Liver (tissue), 9 donors: ENCODE data around the gene AMPD1. TPM values are rescaled to one million over a fixed set of nuclear protein-coding genes. Genes with fewer than 3 reads are reported as not detected.

Source experiments
- DNase-seq: peaks from one replicate; pipeline ENCODE4 v3.0.0-alpha.2; 2017; ENCODE audit warnings: low spot score
- H3K27ac ChIP-seq, 2 donors: one replicate each; pipeline ENCODE4 v1.7.0; 2013; ENCODE audit warnings: inconsistent platforms in 2 of 2, low read length in 2 of 2, control low read depth in 1 of 2, low read depth in 1 of 2, mild to moderate bottlenecking in 1 of 2
- H3K27me3 ChIP-seq, 4 donors: one replicate each; pipeline versions ENCODE4 v1.6.1 to v1.7.0; 2013; ENCODE audit warnings: low read length in 3 of 4, inconsistent platforms in 1 of 4, mild to moderate bottlenecking in 1 of 4, moderate library complexity in 1 of 4; ENCODE audit not compliant: control insufficient read depth in 4 of 4, insufficient read depth in 4 of 4
- H3K36me3 ChIP-seq, 4 donors: one replicate each; pipeline versions ENCODE4 v1.6.1 to v1.7.0; 2013; ENCODE audit warnings: low read length in 3 of 4, mild to moderate bottlenecking in 3 of 4, low read depth in 1 of 4, moderate library complexity in 1 of 4; ENCODE audit not compliant: control insufficient read depth in 4 of 4, insufficient read depth in 3 of 4
- H3K4me1 ChIP-seq, 4 donors: one replicate each; pipeline versions ENCODE4 v1.6.1 to v1.7.0; 2013; ENCODE audit warnings: low read length in 3 of 4, mild to moderate bottlenecking in 3 of 4, moderate library complexity in 1 of 4; ENCODE audit not compliant: control insufficient read depth in 4 of 4, insufficient read depth in 4 of 4
- H3K4me3 ChIP-seq, 3 donors: one replicate each; pipeline versions ENCODE4 v1.6.1 to v1.7.0; 2013; ENCODE audit warnings: low read length in 3 of 3, control low read depth in 1 of 3, low read depth in 1 of 3, mild to moderate bottlenecking in 1 of 3
- H3K9ac ChIP-seq, 2 donors: one replicate each; pipeline ENCODE4 v1.7.0; 2013; ENCODE audit warnings: low read length in 2 of 2, mild to moderate bottlenecking in 2 of 2, moderate library complexity in 2 of 2, control low read depth in 1 of 2, low read depth in 1 of 2
- H3K9me3 ChIP-seq, 4 donors: one replicate each; pipeline versions ENCODE4 v1.6.1 to v1.7.0; 2013; ENCODE audit warnings: low read length in 3 of 4; ENCODE audit not compliant: control insufficient read depth in 4 of 4
- EGR1 ChIP-seq, 2 donors: IDR thresholded peaks; 2 replicates each; pipeline ENCODE4 v1.6.1; 2016 to 2018; ENCODE audit warnings: antibody characterized with exemption in 2 of 2, low read depth in 2 of 2
- FOXA1 ChIP-seq: IDR thresholded peaks from 2 replicates; pipeline ENCODE4 v1.6.1; 2016; ENCODE audit warnings: antibody characterized with exemption
- FOXA2 ChIP-seq: IDR thresholded peaks from 2 replicates; pipeline ENCODE4 v1.6.1; 2016; ENCODE audit warnings: antibody characterized with exemption
- GABPA ChIP-seq, 2 donors: IDR thresholded peaks in 1 of 2; conservative IDR thresholded peaks in 1 of 2; 2 replicates each; pipeline ENCODE4 v1.6.1; 2016; ENCODE audit warnings: antibody characterized with exemption in 2 of 2, mild to moderate bottlenecking in 1 of 2, moderate library complexity in 1 of 2
- HNF4A ChIP-seq, 2 donors: conservative IDR thresholded peaks; 2 replicates each; pipeline ENCODE4 v1.6.1; 2016; ENCODE audit warnings: antibody characterized with exemption in 2 of 2, mild to moderate bottlenecking in 2 of 2
- HNF4G ChIP-seq: IDR thresholded peaks from 2 replicates; pipeline ENCODE4 v1.6.1; 2016; ENCODE audit warnings: antibody characterized with exemption
- JUND ChIP-seq, 2 donors: IDR thresholded peaks; 2 replicates each; pipeline ENCODE4 v1.6.1; 2016; ENCODE audit warnings: antibody characterized with exemption in 2 of 2
- NR2F2 ChIP-seq: IDR thresholded peaks from 2 replicates; pipeline ENCODE4 v1.6.1; 2016; ENCODE audit warnings: antibody characterized with exemption
- RXRA ChIP-seq, 2 donors: IDR thresholded peaks; 2 replicates each; pipeline ENCODE4 v1.6.1; 2017 to 2018; ENCODE audit warnings: antibody characterized with exemption in 2 of 2, mild to moderate bottlenecking in 1 of 2
- SP1 ChIP-seq: IDR thresholded peaks from 2 replicates; pipeline ENCODE4 v1.6.1; 2018; ENCODE audit warnings: antibody characterized with exemption, mild to moderate bottlenecking
- TAF1 ChIP-seq: conservative IDR thresholded peaks from 2 replicates; pipeline ENCODE4 v1.6.1; 2016; ENCODE audit warnings: antibody characterized with exemption, mild to moderate bottlenecking
- WGBS: extraction: QIAGEN DNeasy Blood & Tissue Kit; methylation state at CpG from one replicate; pipeline ENCODE4 v1.1.7; 2013; 5-methylcytosine and 5-hydroxymethylcytosine counted together
- polyA plus RNA-seq, 2 donors: library from polyadenylated mRNA; stranded (reverse) in 1 of 2; unstranded in 1 of 2; fragments of 200-250 nt in 1 of 2; fragments of >200 nt in 1 of 2; fragmentation: Nextera tagmentation in 1 of 2; extraction: Ambion mirVana in 1 of 2; gene quantifications; one replicate each; pipeline versions ENCODE4 v1.2.1 to v1.2.3, GENCODE V29; 2013 to 2015
- total RNA-seq, 2 donors: library from RNA; depleted of rRNA; stranded (reverse); fragments of >200 nt; gene quantifications; one replicate each; pipeline ENCODE4 v1.2.3, GENCODE V29; 2014
- TF ChIP-seq, protein P1 (sequence below): IDR thresholded peaks from 2 replicates; pipeline ENCODE4 v1.6.1; 2016; ENCODE audit warnings: antibody characterized with exemption
- TF ChIP-seq, protein P2 (sequence below): fragments of 150-350 bp; IDR thresholded peaks from 2 replicates; pipeline ENCODE4 v1.5.1; 2017; ENCODE audit warnings: improper control_type of control experiment, low read depth, low read length; ENCODE audit not compliant: missing input control
- TF ChIP-seq, protein P3 (sequence below): IDR thresholded peaks from 2 replicates; pipeline ENCODE4 v1.6.1; 2016; ENCODE audit warnings: antibody characterized with exemption, mild to moderate bottlenecking
- TF ChIP-seq, protein P4 (sequence below): IDR thresholded peaks from 2 replicates; pipeline ENCODE4 v1.6.1; 2016; ENCODE audit warnings: antibody characterized with exemption
- donor health status: healthy.
- donor health status: healthy.
- donor health status: healthy.
- donor health status: healthy.
- donor health status: healthy.

The AMPD1 gene
- total and polyA plus RNA-seq, 4 donors = 0.03 TPM; not detected in 3

DNA sequence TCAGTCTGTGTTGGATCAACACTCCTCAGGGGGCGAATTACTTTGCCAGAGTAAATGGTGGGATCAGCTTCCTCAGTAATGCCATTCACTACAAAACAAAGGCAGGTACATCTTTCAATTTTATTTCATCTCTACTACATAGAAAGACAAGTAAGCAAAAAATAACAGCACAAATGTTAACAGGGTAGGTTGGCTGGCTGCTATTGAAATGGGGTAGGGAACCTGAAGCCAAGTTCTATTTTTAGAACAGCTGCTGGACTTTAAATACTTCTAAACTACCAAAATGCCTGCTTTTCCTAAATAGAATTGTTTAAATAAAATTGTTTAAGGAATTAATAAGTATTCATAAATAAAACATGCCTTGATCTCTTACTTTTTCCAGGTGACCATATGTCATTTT is 28.6 kb upstream of the AMPD1 start:
- WGBS = 95% methylated on average over 1 of the region's 1 CpG
- DNase-seq = no peak
- no peaks in the 10 kb centered on the region for H3K9me3 ChIP-seq
- peaks cover 18 to 73% (median 55%) of the 10 kb centered on the region in 4 donors for H3K36me3 ChIP-seq
- no peak for TF ChIP-seq FOXA2
- no peak for TF ChIP-seq RXRA (IDR thresholded peaks at IDR 0.05)
- TF ChIP-seq, protein P1, sequence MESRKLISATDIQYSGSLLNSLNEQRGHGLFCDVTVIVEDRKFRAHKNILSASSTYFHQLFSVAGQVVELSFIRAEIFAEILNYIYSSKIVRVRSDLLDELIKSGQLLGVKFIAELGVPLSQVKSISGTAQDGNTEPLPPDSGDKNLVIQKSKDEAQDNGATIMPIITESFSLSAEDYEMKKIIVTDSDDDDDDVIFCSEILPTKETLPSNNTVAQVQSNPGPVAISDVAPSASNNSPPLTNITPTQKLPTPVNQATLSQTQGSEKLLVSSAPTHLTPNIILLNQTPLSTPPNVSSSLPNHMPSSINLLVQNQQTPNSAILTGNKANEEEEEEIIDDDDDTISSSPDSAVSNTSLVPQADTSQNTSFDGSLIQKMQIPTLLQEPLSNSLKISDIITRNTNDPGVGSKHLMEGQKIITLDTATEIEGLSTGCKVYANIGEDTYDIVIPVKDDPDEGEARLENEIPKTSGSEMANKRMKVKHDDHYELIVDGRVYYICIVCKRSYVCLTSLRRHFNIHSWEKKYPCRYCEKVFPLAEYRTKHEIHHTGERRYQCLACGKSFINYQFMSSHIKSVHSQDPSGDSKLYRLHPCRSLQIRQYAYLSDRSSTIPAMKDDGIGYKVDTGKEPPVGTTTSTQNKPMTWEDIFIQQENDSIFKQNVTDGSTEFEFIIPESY = no peak
- TF ChIP-seq HNF4A (conservative IDR thresholded peaks at IDR 0.05) = no peak
- no peak for TF ChIP-seq JUND (IDR thresholded peaks at IDR 0.05)
- no peak for TF ChIP-seq FOXA1
- H3K27me3 ChIP-seq = no peaks in the 10 kb centered on the region
- no peak overlapping the region for H3K27ac ChIP-seq
- no peak overlapping the region for H3K9ac ChIP-seq
- peaks cover 9 to 39% (median 32%) of the 10 kb centered on the region in 4 donors for H3K4me1 ChIP-seq
- no peak overlapping the region for H3K4me3 ChIP-seq

DNA sequence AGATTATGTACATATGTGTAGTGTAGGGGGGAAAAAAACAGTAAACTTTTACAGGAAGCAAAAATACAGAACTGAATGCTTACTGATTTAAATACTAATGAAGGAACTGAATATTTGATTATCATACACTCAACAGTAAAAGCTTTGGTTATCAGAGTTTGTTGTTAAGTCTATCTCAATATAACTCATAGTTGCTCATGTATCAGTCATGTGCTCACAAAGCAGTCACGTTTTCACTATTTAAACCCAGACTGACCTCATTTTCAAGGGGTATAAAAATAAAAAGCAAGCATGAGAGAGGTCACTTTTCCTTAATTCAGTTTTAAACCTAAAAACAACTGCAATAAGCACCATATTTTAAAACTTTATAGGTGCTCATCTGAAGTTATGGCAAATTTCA is 28.1 kb upstream of the AMPD1 start:
- H3K4me1 ChIP-seq = peaks cover 9 to 40% (median 32%) of the 10 kb centered on the region in 4 donors
- H3K4me3 ChIP-seq = no peak overlapping the region
- peaks cover 16 to 73% (median 55%) of the 10 kb centered on the region in 4 donors for H3K36me3 ChIP-seq
- TF ChIP-seq HNF4G = no peak
- TF ChIP-seq, protein P2, sequence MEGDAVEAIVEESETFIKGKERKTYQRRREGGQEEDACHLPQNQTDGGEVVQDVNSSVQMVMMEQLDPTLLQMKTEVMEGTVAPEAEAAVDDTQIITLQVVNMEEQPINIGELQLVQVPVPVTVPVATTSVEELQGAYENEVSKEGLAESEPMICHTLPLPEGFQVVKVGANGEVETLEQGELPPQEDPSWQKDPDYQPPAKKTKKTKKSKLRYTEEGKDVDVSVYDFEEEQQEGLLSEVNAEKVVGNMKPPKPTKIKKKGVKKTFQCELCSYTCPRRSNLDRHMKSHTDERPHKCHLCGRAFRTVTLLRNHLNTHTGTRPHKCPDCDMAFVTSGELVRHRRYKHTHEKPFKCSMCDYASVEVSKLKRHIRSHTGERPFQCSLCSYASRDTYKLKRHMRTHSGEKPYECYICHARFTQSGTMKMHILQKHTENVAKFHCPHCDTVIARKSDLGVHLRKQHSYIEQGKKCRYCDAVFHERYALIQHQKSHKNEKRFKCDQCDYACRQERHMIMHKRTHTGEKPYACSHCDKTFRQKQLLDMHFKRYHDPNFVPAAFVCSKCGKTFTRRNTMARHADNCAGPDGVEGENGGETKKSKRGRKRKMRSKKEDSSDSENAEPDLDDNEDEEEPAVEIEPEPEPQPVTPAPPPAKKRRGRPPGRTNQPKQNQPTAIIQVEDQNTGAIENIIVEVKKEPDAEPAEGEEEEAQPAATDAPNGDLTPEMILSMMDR = no peak
- H3K9ac ChIP-seq = no peak overlapping the region
- no peak overlapping the region for H3K27ac ChIP-seq
- no peaks in the 10 kb centered on the region for H3K27me3 ChIP-seq
- 31% methylated on average over 1 of the region's 1 CpG for WGBS
- H3K9me3 ChIP-seq = no peaks in the 10 kb centered on the region
- no peak for DNase-seq

DNA sequence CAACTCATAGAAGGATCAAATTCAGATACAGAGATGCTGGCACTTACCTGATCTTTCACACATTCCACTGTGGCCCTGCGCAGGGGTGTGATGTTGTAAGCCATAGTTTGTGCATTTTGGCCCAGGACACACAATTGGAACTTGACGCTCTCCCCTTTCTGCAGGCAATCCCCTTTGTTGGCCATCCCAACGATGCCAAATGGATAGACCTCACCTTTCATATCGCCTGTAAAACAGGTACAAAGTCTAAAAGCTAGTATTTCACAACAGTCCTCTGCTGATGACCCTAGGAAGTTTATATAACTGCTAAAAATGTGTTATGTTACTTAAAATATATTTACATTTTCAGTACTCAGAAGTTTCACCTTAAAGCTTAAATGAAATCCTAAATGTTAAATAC is 25.1 kb upstream of the AMPD1 start:
- Histone ChIP-seq H3K27me3 (no peaks in the 10 kb centered on the region), H3K9me3 (no peaks in the 10 kb centered on the region), H3K4me3 (no peak overlapping the region), H3K27ac (peak overlapping the region; percentile 48 to 59), H3K9ac (no peak overlapping the region), H3K36me3 (peaks cover 10 to 58% (median 41%) of the 10 kb centered on the region in 4 donors), H3K4me1 (peaks cover 11 to 56% (median 46%) of the 10 kb centered on the region in 4 donors)
- 35% methylated on average over 4 of the region's 4 CpGs for WGBS
- no peak for DNase-seq
- TF ChIP-seq EGR1 (IDR thresholded peaks at IDR 0.05; ENCODE audit: low read depth in 2 of 2) = peak in 1 of 2 donors; percentile 45
- TF ChIP-seq FOXA1 = peak; percentile 54
- no peak for TF ChIP-seq TAF1
- peak; percentile 89 for TF ChIP-seq SP1
- TF ChIP-seq, protein P2 = no peak
- no peak for TF ChIP-seq NR2F2
- TF ChIP-seq, protein P3, sequence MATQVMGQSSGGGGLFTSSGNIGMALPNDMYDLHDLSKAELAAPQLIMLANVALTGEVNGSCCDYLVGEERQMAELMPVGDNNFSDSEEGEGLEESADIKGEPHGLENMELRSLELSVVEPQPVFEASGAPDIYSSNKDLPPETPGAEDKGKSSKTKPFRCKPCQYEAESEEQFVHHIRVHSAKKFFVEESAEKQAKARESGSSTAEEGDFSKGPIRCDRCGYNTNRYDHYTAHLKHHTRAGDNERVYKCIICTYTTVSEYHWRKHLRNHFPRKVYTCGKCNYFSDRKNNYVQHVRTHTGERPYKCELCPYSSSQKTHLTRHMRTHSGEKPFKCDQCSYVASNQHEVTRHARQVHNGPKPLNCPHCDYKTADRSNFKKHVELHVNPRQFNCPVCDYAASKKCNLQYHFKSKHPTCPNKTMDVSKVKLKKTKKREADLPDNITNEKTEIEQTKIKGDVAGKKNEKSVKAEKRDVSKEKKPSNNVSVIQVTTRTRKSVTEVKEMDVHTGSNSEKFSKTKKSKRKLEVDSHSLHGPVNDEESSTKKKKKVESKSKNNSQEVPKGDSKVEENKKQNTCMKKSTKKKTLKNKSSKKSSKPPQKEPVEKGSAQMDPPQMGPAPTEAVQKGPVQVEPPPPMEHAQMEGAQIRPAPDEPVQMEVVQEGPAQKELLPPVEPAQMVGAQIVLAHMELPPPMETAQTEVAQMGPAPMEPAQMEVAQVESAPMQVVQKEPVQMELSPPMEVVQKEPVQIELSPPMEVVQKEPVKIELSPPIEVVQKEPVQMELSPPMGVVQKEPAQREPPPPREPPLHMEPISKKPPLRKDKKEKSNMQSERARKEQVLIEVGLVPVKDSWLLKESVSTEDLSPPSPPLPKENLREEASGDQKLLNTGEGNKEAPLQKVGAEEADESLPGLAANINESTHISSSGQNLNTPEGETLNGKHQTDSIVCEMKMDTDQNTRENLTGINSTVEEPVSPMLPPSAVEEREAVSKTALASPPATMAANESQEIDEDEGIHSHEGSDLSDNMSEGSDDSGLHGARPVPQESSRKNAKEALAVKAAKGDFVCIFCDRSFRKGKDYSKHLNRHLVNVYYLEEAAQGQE = peak; percentile 73
- TF ChIP-seq, protein P4, sequence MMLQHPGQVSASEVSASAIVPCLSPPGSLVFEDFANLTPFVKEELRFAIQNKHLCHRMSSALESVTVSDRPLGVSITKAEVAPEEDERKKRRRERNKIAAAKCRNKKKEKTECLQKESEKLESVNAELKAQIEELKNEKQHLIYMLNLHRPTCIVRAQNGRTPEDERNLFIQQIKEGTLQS = peak; percentile 49
- TF ChIP-seq GABPA (IDR thresholded peaks at IDR 0.05 in 1 of 2, conservative IDR thresholded peaks at IDR 0.05 in 1 of 2) = peak in 1 of 2 donors; percentile 63
- TF ChIP-seq JUND (IDR thresholded peaks at IDR 0.05) = peak; percentile 47 to 62
- TF ChIP-seq HNF4A (conservative IDR thresholded peaks at IDR 0.05) = peak; percentile 98 to 99
- TF ChIP-seq HNF4G = peak; percentile 92
- peak; percentile 60 for TF ChIP-seq FOXA2
- TF ChIP-seq, protein P1 = peak; percentile 85
